ENCODE data around the gene PTPRG.
A peak's percentile ranks its signal among the peaks of the same experiment; 100 is the strongest.

Gene PTPRG

DNA sequence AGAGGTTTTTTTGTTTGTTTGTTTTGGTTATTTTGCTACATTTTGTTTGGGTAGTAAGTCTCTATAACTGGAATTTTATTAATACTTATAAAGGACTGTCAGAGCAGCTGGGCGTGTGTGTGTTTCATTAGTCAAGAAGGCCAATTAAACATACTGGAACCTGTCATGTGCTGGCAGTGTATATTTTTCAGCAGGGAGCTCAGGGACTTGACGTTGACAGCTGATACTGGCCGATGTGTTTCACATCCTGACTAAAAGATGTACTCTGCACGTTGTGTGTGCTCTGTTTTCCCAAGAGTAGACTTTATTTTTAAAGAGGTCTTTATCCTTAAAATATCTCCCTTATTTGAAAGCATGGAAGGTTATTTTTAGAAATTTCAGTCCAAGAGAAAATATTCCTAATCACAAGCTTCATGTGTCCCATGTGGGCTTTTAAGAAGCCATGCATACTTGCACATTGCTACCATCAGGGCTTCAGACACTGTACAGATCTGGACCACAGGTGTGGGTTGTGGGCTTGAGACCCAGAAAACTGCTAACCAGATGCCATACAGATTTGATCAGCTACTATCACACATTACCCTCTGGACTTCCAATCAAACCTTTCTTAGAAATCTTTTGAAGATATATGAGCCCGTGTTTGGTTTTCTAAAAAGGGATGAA, 676.0 kb downstream of the PTPRG start:
- Mint-ChIP-seq H3K36me3 (ENCODE audit: low read depth) (peaks cover 5% of the 10 kb centered on the region), H3K27me3 (ENCODE audit: low read depth, poor library complexity) (no peaks in the 10 kb centered on the region), H3K4me3 (no peak overlapping the region), H3K9me3 (no peaks in the 10 kb centered on the region), H3K27ac (no peak overlapping the region), H3K4me1 (peaks cover 23% of the 10 kb centered on the region)
- no peak for DNase-seq
- no peak for TF ChIP-seq CTCF (IDR thresholded peaks at IDR 0.05)

DNA sequence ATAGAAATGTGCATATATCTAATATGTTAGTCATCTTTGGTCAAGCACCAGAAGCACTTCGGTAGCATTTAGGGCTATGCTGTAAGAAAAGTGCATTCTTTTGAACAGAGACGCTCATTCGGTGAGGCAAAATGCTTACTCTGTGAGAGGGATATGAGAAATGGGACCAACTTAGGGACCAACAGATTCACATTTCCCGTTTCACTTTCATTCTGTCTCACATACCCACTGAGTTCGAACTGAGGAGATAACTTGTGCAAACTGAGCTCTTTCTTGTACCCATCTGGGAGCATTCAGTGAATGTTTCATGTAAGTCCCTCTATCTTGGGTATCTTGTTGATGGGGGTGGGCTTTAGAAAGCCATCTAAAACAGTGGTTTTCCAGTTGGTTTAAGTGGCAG, 676.6 kb downstream of the PTPRG start:
- H3K36me3 Mint-ChIP-seq (ENCODE audit: low read depth): peaks cover 5% of the 10 kb centered on the region
- no peak overlapping the region for H3K4me3 Mint-ChIP-seq
- no peak for DNase-seq
- no peaks in the 10 kb centered on the region for H3K9me3 Mint-ChIP-seq
- H3K27ac Mint-ChIP-seq: peak overlapping the region; percentile 36
- no peak for TF ChIP-seq CTCF (IDR thresholded peaks at IDR 0.05)
- peaks cover 29% of the 10 kb centered on the region for H3K4me1 Mint-ChIP-seq
- H3K27me3 Mint-ChIP-seq (ENCODE audit: low read depth, poor library complexity): no peaks in the 10 kb centered on the region

DNA sequence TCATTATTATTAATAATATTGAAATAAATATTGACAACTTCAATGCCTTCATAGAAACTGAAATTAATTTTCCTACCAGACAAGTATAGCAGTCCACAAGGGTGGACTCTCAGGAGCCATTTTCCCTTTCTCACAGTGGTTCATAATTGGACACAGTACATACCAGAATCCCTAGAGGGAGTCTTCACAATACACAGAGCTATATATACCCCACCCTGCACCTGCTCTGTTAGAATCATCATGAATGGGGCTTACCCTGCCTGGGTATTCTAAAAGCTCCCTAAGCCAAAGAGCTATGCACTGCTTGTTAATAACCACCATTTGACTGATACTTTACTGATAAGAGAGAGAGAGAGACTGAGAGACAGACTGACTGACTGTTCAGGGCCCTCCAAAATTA, 677.1 kb downstream of the PTPRG start:
- Mint-ChIP-seq H3K36me3 (ENCODE audit: low read depth) (peaks cover 8% of the 10 kb centered on the region), H3K27ac (no peak overlapping the region), H3K9me3 (no peaks in the 10 kb centered on the region), H3K4me1 (peaks cover 34% of the 10 kb centered on the region), H3K27me3 (ENCODE audit: low read depth, poor library complexity) (no peaks in the 10 kb centered on the region), H3K4me3 (no peak overlapping the region)
- TF ChIP-seq CTCF (IDR thresholded peaks at IDR 0.05): no peak
- no peak for DNase-seq

DNA sequence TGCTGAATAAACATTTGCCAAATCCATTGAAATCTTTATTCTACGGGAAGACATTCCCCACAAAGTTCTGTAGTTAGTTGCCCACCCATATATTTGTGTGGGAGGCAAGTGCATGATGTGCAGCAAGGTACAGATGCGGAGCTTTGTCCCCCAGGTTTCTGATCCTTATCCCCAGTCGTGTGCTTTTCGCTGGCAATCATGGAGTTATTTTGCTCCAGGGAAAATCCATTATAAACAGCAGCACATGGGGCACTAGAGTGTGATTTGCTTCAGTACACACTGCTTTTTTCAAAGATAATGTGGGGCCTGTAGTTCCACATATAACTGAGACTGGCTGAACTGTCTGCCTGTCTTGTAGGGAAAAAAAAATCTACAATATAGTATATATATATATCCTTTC, 679.9 kb downstream of the PTPRG start:
- Mint-ChIP-seq H3K36me3 (ENCODE audit: low read depth) (peaks cover 24% of the 10 kb centered on the region), H3K4me3 (no peak overlapping the region), H3K9me3 (no peaks in the 10 kb centered on the region), H3K27ac (no peak overlapping the region), H3K27me3 (ENCODE audit: low read depth, poor library complexity) (no peaks in the 10 kb centered on the region), H3K4me1 (peaks cover 34% of the 10 kb centered on the region)
- no peak for DNase-seq
- no peak for TF ChIP-seq CTCF (IDR thresholded peaks at IDR 0.05)

GRCh38 chr3:62242831-62243509, 681.6 kb downstream of the PTPRG start:
- no peak for DNase-seq
- Mint-ChIP-seq H3K9me3 (no peaks in the 10 kb centered on the region), H3K36me3 (ENCODE audit: low read depth) (peaks cover 24% of the 10 kb centered on the region), H3K27me3 (ENCODE audit: low read depth, poor library complexity) (no peaks in the 10 kb centered on the region), H3K4me1 (peaks cover 34% of the 10 kb centered on the region), H3K4me3 (no peak overlapping the region), H3K27ac (peak overlapping the region; percentile 9)
- no peak for TF ChIP-seq CTCF (IDR thresholded peaks at IDR 0.05)

GRCh38 chr3:62246094-62246493, 684.7 kb downstream of the PTPRG start:
- Mint-ChIP-seq H3K4me3 (no peak overlapping the region), H3K27me3 (ENCODE audit: low read depth, poor library complexity) (no peaks in the 10 kb centered on the region), H3K36me3 (ENCODE audit: low read depth) (peaks cover 19% of the 10 kb centered on the region), H3K4me1 (peaks cover 20% of the 10 kb centered on the region), H3K27ac (no peak overlapping the region), H3K9me3 (no peaks in the 10 kb centered on the region)
- no peak for DNase-seq
- TF ChIP-seq CTCF (IDR thresholded peaks at IDR 0.05): no peak

Measured in nephron progenitor cell (in vitro differentiated cells).